DMS153 treated with DMSO at 0.1 percent for 48 hours (cell line): ENCODE data around the gene CHD8.
"Not testable (repeated sequence)": the region's sequence is repeated elsewhere in the genome, so short reads cannot be mapped to it uniquely, and the experiment has no call there.

Source experiments
- DNase-seq: peaks from one replicate; lab custom pipeline; 2025; ENCODE audit not compliant: unreplicated experiment; lab: John Stamatoyannopoulos, UW

The CHD8 gene

DNA sequence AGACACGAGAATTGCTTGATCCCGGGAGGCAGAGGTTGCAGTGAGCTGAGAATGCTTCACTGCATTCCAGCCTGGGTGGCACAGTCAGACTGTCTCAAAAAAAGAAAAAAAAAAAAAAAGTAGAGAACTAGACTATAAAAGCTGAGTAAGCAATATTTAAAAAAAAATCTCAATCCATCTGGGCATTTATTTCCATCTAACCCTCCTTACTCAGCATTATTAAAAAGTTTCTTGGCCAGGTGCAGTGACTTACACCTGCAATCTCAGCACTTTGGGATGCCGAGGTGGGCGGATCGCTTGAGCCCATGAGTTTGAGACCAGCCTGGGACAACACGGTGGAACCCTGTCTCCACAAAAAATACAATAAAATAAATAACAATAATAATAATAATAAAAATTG lies 76.6 kb downstream of the CHD8 start:
- DNase-seq = no peak

DNA sequence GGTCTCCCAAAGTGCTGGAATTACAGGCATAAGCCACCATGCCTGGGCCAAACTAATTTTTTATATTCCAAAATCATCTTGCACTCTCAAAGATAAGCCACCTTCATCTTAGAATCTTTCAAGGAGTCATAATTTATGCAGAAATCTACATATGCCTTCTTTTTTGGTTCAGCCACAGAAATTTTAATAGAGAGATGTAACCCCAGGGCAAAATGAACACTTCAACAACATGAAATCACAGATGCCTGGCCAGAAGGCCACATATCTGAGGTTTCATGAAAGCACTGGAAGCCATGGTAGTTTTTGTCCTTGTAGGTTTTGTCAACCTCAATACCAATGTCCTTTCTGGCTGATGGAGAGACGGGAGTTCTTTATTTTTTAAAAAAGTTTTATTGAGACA lies 81.9 kb downstream of the CHD8 start:
- no peak for DNase-seq

DNA sequence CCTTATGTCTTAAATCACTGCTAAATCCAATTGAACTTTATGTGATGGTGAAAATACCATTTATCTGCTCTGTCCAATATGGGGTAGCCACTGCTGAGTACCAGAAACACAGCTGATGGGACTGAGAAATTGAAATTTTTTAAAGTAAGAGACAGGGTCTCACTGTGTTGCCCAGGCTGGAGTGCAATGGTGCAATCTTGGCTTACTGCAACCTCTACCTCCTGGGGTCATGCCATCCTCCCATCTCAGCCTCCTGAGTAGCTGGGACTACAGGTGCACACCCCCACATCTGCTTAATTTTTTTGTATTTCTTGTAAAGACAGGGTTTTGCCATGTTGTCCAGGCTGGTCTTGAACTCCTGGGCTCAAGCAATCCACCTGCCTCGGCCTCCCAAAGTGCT lies 83.1 kb downstream of the CHD8 start:
- DNase-seq = not testable (repeated sequence)

DNA sequence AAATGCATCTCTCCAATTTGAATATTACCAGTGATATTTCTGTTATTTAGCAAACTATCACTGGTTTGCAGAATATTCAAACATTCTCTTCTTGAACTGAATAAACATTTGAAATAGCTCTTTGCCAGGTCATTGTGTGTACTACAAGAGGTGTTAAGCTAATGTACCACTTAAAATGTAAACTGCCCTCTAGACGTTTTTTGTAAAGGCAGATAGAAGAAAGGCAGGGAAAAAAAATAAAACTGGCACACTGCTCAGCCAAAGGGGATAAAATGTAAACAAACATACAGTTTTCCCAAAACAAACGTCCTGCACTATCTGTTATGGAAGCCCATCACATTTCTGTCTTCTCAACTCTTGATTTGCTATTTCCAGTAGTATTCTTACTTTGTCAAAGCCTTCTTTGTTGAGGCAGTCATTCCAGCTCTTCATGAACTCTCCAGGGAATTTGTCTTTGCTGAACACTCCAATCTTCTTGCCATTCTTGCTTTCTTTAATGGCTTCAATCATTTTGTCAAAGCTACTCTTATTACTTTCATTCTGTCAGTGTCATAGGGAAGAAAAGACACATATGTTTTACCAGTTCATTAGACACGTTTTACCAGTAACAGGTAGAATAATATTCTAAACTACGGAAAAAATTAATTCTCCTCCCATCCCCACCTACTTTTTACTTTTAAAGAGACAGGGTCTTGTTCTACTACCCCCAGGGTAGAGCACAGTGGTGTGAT lies 85.8 kb downstream of the CHD8 start:
- DNase-seq = no peak

DNA sequence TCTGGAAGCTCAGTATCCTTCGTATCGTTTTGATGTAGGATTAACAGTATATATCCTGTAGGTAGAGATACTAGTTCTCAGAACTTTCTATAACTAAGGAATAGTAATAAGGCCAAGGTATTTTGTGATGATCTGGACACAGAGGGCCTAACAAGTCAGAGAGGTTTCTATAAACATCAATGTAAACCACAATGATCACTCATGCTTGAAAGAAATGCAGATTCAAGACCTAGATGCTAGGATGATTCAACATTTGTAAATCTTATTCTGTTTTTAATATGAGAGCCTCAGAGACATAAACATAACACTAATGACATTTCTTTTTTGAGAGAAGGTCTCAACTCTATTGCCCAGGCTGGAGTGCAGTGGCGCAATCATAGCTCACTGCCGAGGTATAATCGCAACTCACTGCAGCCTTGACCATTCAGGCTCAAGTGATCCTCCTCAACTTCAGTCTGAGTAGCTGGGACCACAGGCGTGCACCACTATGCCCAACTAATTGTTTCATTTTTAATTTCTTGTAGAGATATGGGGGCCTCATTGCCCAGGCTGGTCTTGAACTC lies 88.3 kb downstream of the CHD8 start:
- no peak for DNase-seq

DNA sequence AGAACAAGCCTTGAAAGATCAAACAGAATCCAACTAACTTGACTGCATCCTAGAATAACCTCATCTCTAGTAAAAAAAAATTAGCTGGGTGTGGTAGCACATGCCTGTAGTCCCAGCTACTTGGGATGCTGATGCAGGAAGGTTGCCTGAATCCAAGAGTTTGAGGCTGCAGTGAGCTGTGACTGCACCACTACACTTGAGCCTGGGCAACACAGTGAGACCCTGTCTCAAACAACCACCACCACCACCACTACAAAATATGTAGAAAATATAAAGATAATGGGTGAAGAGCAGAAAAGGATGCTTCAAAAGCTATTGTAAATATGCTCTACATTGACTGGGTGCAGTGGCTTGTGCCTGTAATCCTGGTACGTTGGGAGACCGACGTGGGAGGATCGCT lies 99.4 kb downstream of the CHD8 start:
- DNase-seq = no peak

DNA sequence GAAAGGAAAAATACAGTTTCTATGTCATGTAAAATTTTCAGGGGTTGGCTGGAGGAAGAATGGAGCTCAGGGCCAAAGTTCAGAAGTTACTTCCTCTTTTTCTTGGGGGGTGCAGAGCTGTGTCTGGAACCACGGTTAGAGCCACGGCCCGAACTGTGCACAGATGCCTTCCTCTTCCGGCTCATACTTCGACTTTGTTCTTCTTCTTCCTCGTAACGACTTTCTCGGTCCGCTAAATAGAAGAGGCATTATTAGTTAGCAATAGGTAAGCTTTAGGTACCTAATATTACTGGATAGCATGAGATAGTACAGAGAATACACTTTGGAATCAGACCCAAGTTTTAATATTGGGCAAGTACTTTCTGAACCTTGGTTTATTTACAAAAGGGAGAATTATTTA lies 103.3 kb downstream of the CHD8 start:
- no peak for DNase-seq

DNA sequence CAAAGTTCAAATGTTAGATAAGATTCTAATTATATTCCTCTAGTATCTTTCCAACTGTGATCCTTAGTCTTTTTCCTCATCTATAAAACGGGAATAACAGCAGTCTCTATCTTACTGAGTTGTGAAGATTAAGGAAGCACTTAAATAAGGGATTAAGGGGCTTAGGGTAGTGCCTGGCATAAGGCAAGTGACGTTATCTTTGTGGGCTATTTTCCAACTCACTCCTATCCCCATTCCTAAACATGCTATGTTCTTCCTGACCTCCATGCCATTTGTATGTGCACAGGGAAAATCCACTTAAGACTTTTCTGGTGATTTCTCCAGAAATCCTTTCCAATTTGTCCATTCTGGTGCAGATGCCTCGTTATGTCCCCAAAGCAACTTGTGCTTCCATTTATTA lies 105.4 kb downstream of the CHD8 start:
- DNase-seq = no peak

DNA sequence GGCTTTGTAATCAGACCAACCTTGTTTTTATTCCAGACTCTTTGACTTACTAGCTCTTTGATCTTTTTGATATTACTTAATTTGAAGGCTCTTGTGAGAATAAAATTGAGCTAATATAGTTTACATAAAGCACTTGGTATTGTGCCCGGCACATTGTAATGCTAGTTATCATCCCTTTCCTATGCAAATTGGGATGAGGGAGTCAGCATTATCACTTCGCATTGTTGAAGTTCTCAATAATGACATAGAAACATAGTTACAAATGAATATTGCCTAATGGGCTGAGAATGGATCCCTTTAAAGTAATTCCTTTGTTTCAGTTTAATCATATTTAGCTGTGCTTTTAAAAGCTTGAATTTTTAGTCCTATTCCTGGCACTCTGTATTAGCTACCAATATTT lies 108.7 kb downstream of the CHD8 start:
- no peak for DNase-seq

DNA sequence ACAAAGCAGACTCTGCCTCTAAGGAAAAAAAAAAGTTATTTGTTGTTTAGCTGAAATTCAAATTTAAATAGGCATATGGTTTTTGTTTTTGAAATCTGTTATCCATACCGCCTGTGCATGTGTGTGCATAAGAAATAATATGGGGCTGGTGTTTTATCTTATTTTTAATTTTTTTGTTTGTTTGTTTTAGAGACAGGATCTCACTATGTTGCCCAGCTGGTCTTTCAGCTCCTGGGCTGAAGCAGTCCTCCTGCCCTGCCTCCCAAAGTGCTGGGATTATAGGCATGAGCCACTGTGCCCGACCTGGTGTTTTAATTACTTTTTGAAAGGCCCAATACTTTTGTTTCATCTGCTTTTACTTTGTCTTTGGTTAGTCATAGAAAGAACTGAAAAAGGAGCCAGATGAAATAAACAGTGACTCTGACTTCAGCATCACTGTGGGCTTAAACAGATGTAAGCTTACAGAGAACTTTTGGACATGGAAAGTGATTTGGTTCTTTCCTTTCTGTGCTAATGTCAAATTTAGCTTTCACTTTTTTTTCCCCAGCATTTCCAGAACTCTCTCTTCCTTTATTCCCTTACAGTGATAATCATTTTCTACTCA lies 109.3 kb downstream of the CHD8 start:
- DNase-seq = no peak

DNA sequence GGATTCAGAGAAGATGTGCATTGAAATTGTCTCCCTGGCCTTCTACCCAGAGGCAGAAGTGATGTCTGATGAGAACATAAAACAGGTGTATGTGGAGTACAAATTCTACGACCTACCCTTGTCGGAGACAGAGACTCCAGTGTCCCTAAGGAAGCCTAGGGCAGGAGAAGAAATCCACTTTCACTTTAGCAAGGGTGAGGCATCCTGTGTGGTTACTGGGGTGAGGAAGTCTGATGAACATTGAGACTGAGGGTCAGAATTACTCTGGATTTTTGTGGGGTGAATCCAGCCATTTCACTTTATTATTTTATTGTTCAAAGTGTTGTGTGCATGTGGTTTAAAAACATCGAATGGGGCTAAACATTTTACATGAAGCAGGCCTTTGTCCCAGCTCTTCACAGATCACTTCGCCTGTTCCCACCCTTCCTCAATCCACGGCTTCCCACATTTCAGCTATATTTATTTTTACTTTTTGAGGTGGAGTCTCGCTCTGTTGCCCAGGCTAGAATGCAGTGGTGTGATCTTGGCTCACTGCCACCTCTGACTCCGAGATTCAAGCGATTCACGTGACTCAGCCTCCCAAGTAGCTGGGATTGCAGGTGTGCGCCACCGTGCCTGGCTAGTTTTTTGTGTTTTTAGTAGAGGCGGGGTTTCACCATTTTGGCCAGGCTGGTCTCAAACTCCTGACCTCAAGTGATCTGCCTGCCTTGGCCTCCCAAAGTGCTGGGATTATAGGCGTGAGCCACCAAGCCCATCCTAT lies 112.7 kb downstream of the CHD8 start:
- DNase-seq = no peak
